Thyroid gland (tissue), 4 donors: ENCODE data around the gene NODAL. TPM values are rescaled to one million over a fixed set of nuclear protein-coding genes. Genes with fewer than 3 reads are reported as not detected.

Experiments
- DNase-seq, 2 donors: peaks; one replicate each; pipeline ENCODE4 v3.0.0-alpha.2; 2019
- H3K27ac ChIP-seq, 3 donors: fragments of 200-600 bp; sonication (generic); 1 replicate in 2 of 3; 2 replicates in 1 of 3; pipeline ENCODE4 v1.5.1; 2016 to 2019; ENCODE audit warnings: mild to moderate bottlenecking in 1 of 3, moderate library complexity in 1 of 3
- H3K27me3 ChIP-seq: fragments of 200-600 bp; sonication (generic); one replicate; pipeline ENCODE4 v1.5.1; 2019
- H3K36me3 ChIP-seq, 2 donors: fragments of 200-600 bp; sonication (generic); one replicate each; pipeline ENCODE4 v1.5.1; 2016 to 2019
- H3K4me1 ChIP-seq, 2 donors: fragments of 200-600 bp; sonication (generic); one replicate each; pipeline ENCODE4 v1.5.1; 2017 to 2019
- H3K4me3 ChIP-seq, 3 donors: fragments of 200-600 bp; sonication (generic); replicated peaks in 1 of 3; 1 replicate in 2 of 3; 2 replicates in 1 of 3; pipeline ENCODE4 v1.5.1; 2016; ENCODE audit warnings: mild to moderate bottlenecking in 1 of 3
- H3K9me3 ChIP-seq: fragments of 200-600 bp; sonication (generic); one replicate; pipeline ENCODE4 v1.5.1; 2017
- POLR2A ChIP-seq, 2 donors: fragments of 450-650 bp; IDR thresholded peaks; one replicate each; pipeline ENCODE4 v1.6.1; 2017; ENCODE audit warnings: antibody characterized with exemption in 2 of 2, mild to moderate bottlenecking in 2 of 2, moderate library complexity in 1 of 2
- WGBS, 2 donors: methylation state at CpG; one replicate each; pipeline ENCODE4 v1.1.5; 2017; 5-methylcytosine and 5-hydroxymethylcytosine counted together
- intact Hi-C: fragments of 100-400 bp; cut with DNase I; formaldehyde crosslinking; loops from one replicate; pipeline ENCODE4 v1.15.1; 2023
- total RNA-seq, 4 donors: library from RNA; depleted of rRNA; stranded (reverse); fragments of >200 nt; gene quantifications; one replicate each; pipeline ENCODE4 v1.2.3, GENCODE V29; 2016
- TF ChIP-seq, protein P1 (sequence below), 6 experiments: fragments of 200-600 bp in 3 of 6; fragments of 450-650 bp in 3 of 6; sonication (generic) in 3 of 6; IDR thresholded peaks; one replicate each; pipeline ENCODE4 v1.5.1; 2016 to 2019; ENCODE audit warnings: antibody characterized with exemption in 6 of 6, mild to moderate bottlenecking in 2 of 6, inconsistent platforms in 1 of 6, moderate library complexity in 1 of 6

Gene NODAL
- total RNA-seq, 4 donors from 2014 or later: not detected

DNA sequence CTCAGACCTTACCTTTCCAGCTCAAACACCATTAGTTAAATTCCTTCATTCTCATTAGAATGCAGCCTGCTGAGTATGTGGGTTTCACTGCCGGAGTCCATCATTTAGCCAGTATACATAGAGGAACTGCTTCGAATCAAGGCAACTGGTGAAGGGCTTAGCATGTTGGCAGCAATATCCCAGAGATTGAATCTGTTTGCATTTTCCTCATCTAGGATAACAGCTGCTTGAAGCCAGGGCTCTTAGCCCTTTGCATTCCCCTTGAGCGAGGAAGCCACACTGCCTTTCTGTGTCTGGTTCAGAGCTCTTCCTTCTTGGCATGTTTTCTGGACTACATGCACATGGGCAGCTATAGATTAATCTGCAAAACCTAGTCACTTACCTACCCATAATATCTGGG lies 14.7 kb downstream of the NODAL start:
- intact Hi-C loops: no loop called here
- WGBS, 2 donors: 94 to 96% methylated on average over 3 of the region's 3 CpGs
- Histone ChIP-seq H3K4me3 (no peak overlapping the region), H3K27me3 (no peaks in the 10 kb centered on the region), H3K27ac (no peak overlapping the region), H3K36me3 (peaks cover 41 to 50% of the 10 kb centered on the region in 2 donors), H3K9me3 (no peaks in the 10 kb centered on the region), H3K4me1 (peaks cover 10 to 22% of the 10 kb centered on the region in 2 donors)
- no peak for DNase-seq
- TF ChIP-seq POLR2A (IDR thresholded peaks at IDR 0.05): no peak
- TF ChIP-seq, protein P1, sequence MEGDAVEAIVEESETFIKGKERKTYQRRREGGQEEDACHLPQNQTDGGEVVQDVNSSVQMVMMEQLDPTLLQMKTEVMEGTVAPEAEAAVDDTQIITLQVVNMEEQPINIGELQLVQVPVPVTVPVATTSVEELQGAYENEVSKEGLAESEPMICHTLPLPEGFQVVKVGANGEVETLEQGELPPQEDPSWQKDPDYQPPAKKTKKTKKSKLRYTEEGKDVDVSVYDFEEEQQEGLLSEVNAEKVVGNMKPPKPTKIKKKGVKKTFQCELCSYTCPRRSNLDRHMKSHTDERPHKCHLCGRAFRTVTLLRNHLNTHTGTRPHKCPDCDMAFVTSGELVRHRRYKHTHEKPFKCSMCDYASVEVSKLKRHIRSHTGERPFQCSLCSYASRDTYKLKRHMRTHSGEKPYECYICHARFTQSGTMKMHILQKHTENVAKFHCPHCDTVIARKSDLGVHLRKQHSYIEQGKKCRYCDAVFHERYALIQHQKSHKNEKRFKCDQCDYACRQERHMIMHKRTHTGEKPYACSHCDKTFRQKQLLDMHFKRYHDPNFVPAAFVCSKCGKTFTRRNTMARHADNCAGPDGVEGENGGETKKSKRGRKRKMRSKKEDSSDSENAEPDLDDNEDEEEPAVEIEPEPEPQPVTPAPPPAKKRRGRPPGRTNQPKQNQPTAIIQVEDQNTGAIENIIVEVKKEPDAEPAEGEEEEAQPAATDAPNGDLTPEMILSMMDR (IDR thresholded peaks at IDR 0.05): no peak

DNA sequence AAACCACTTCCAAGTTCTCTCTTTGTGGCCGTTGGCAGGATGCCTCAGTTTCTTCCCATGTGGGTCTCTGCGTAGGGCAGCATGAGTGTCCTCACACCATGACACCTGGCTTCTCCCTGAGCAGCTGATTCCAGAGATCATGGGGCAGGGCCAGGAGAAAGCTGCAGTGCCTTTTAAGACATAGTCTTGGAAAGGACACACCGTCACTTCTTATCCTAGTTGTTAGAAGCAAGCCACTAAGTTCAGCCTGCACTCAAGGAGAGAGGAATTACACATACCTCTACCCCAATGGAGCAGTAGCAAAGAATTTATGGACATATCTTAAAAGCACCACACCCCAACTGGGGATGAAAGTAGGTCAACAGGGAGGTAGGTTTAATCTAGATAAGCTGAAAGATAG lies 16.4 kb downstream of the NODAL start:
- Histone ChIP-seq H3K4me3 (no peak overlapping the region), H3K36me3 (peaks cover 56 to 64% of the 10 kb centered on the region in 2 donors), H3K27ac (no peak overlapping the region), H3K4me1 (peaks cover 2 to 4% of the 10 kb centered on the region in 2 donors), H3K9me3 (no peaks in the 10 kb centered on the region), H3K27me3 (no peaks in the 10 kb centered on the region)
- DNase-seq: no peak
- intact Hi-C loops: no loop called here
- WGBS, 2 donors: 91 to 94% methylated on average over 3 of the region's 3 CpGs
- TF ChIP-seq POLR2A (IDR thresholded peaks at IDR 0.05): no peak
- TF ChIP-seq, protein P1 (IDR thresholded peaks at IDR 0.05): no peak

DNA sequence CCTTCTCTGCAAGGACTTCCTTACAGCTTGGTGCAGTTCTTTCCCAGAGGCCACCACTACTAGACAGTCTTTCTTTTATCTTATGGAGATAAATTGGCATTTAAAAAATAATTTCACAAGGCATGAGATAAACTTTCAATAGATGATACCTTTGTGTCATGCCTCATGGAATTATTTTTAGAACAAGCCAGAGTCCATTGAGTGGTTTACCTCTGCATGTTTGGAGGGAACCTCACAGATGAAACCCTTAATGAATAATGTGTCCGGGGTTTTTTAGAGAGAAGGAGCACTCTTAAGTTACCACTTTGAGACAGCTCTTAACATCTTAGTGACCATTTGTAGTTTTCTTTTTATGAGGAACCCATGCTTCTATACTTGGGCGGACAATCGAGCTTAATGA lies 17.2 kb downstream of the NODAL start:
- H3K27me3 ChIP-seq: no peaks in the 10 kb centered on the region
- WGBS, 2 donors: 88 to 92% methylated on average over 3 of the region's 3 CpGs
- no peak for DNase-seq
- H3K9me3 ChIP-seq: no peaks in the 10 kb centered on the region
- TF ChIP-seq, protein P1 (IDR thresholded peaks at IDR 0.05): no peak
- TF ChIP-seq POLR2A (IDR thresholded peaks at IDR 0.05): no peak
- no peaks in the 10 kb centered on the region for H3K4me1 ChIP-seq
- H3K27ac ChIP-seq: no peak overlapping the region
- H3K36me3 ChIP-seq: peaks cover 58 to 69% of the 10 kb centered on the region in 2 donors
- no peak overlapping the region for H3K4me3 ChIP-seq
- intact Hi-C loops: no loop called here

DNA sequence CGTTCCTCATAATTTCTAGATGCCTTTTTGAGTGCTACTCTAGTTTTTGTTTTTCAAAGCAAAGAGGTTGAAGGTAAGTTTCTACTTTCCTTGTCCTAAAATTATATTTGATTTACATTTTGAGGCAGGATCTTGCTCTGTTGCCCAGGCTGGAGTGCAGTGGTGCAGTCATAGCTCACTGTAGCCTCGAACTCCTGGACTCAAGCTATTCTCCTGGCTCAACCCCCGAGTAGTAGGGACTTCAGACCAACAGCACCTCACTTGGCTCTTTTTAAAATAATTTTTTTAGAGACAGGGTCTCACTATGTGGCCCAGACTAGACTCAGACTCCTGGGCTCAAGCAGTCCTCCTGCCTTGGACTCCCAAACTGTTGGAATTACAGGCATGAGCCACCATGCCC lies 22.8 kb downstream of the NODAL start:
- TF ChIP-seq, protein P1 (IDR thresholded peaks at IDR 0.05): no peak
- no peak for TF ChIP-seq POLR2A (IDR thresholded peaks at IDR 0.05)
- Histone ChIP-seq H3K27me3 (no peaks in the 10 kb centered on the region), H3K4me1 (no peaks in the 10 kb centered on the region), H3K36me3 (peaks cover 34 to 37% of the 10 kb centered on the region in 2 donors), H3K27ac (no peak overlapping the region), H3K4me3 (no peak overlapping the region), H3K9me3 (no peaks in the 10 kb centered on the region)
- DNase-seq: no peak
- 98% methylated on average over 3 of the region's 3 CpGs for WGBS, 2 donors
- intact Hi-C loops: no loop called here

DNA sequence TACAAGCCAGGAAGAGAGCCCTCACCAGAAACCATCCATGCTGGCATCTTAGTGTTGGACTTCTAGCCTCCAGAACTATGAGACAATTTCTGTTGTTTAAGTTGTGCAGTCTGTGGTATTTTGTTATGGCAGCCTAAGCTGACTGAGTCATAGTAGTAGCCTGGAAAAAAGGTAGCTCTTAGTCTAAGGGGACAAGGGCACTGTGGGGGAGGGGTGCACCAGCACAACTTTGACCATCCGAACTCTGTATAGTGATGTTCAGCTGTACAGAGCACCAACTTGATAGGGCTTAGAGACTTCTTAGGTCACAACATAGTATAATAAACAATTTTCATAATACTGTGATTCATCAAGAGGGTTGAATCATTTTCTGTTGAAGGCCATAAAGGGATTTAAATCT lies 23.3 kb downstream of the NODAL start:
- no peak for TF ChIP-seq POLR2A (IDR thresholded peaks at IDR 0.05)
- TF ChIP-seq, protein P1 (IDR thresholded peaks at IDR 0.05): no peak
- no peaks in the 10 kb centered on the region for H3K27me3 ChIP-seq
- no peak for DNase-seq
- H3K4me1 ChIP-seq: no peaks in the 10 kb centered on the region
- WGBS, 2 donors: 81 to 88% methylated on average over 1 of the region's 1 CpG
- H3K9me3 ChIP-seq: no peaks in the 10 kb centered on the region
- intact Hi-C loops: no loop called here
- H3K36me3 ChIP-seq: peaks cover 32% of the 10 kb centered on the region in 2 donors
- H3K27ac ChIP-seq: no peak overlapping the region
- no peak overlapping the region for H3K4me3 ChIP-seq
